Mesenteric fat pad (tissue), 1 donor: ENCODE results near the gene MYADML2. TPM values are rescaled to one million over a fixed set of nuclear protein-coding genes. Genes with fewer than 3 reads are reported as not detected.
"Not testable (repeated sequence)": the region's sequence is repeated elsewhere in the genome, so short reads cannot be mapped to it uniquely, and the experiment has no call there.

Experiments used
- DNase-seq: peaks from one replicate; pipeline ENCODE4 v3.0.0-alpha.2; 2020; ENCODE audit warnings: low spot score
- total RNA-seq: library from RNA; stranded (reverse); fragmentation: NEBNext Ultra II Directional; extraction: Animal tissue kit (Norgen Biotek cat#: 25700); gene quantifications from one replicate; pipeline ENCODE4 v1.2.1, GENCODE V29; 2021
- donor health status: DM: yes; HTN: yes; CAD: no.

MYADML2 gene
- total RNA-seq, 1 donor from 2014 or later = not detected

GRCh38 chr17:81959362-81960129, 12.5 kb upstream of the MYADML2 start:
- DNase-seq = no peak

- DNase-seq = no peak
Observed at GRCh38 chr17:81958633-81959342, 11.8 kb upstream of the MYADML2 start.

- DNase-seq = no peak
Observed at GRCh38 chr17:81957691-81958432, 10.8 kb upstream of the MYADML2 start.

GRCh38 chr17:81956607-81957589, 9.9 kb upstream of the MYADML2 start:
- no peak for DNase-seq

GRCh38 chr17:81955756-81956544, 8.9 kb upstream of the MYADML2 start:
- no peak for DNase-seq

GRCh38 chr17:81955058-81955681, 8.1 kb upstream of the MYADML2 start:
- DNase-seq = no peak

GRCh38 chr17:81954131-81955057, 7.4 kb upstream of the MYADML2 start:
- DNase-seq = no peak

- not testable (repeated sequence) for DNase-seq
Observed at GRCh38 chr17:81953443-81953842, 6.4 kb upstream of the MYADML2 start.

GRCh38 chr17:81952792-81953228, 5.8 kb upstream of the MYADML2 start:
- DNase-seq = no peak

- DNase-seq = no peak
Observed at GRCh38 chr17:81951785-81952684, 5.0 kb upstream of the MYADML2 start.

GRCh38 chr17:81950501-81950900, 3.5 kb upstream of the MYADML2 start:
- no peak for DNase-seq

- DNase-seq = no peak
Observed at GRCh38 chr17:81948635-81949378, 1.8 kb upstream of the MYADML2 start.

- DNase-seq = no peak
Observed at GRCh38 chr17:81944858-81945257, 2.2 kb downstream of the MYADML2 start.

- no peak for DNase-seq
Observed at GRCh38 chr17:81942167-81942553, 4.9 kb downstream of the MYADML2 start.

GRCh38 chr17:81941484-81942166, 5.4 kb downstream of the MYADML2 start:
- DNase-seq = no peak
